Fibroblast of skin of scalp (primary cell): ENCODE results near the gene PSMA5.
"Not testable (repeated sequence)": the region's sequence is repeated elsewhere in the genome, so short reads cannot be mapped to it uniquely, and the experiment has no call there.

ENCODE experiments used
- DNase-seq: peaks from one replicate; pipeline ENCODE4 v3.0.0-alpha.2; 2013

Gene PSMA5

GRCh38 chr1:109432336-109432735, 6.1 kb upstream of the PSMA5 start:
- peak; percentile 64 for DNase-seq

- DNase-seq: no peak
Observed at GRCh38 chr1:109427171-109427467, 871 bp upstream of the PSMA5 start.

GRCh38 chr1:109425391-109426280, 612 bp downstream of the PSMA5 start:
- peak; percentile 43 for DNase-seq

- no peak for DNase-seq
Observed at GRCh38 chr1:109423498-109423897, 2.8 kb downstream of the PSMA5 start.

GRCh38 chr1:109412551-109412950, 13.7 kb downstream of the PSMA5 start:
- DNase-seq: no peak

- DNase-seq: no peak
Observed at GRCh38 chr1:109404838-109405237, 21.4 kb downstream of the PSMA5 start.

- no peak for DNase-seq
Observed at GRCh38 chr1:109402025-109402424, 24.2 kb downstream of the PSMA5 start.

GRCh38 chr1:109400035-109400655, 26.1 kb downstream of the PSMA5 start:
- no peak for DNase-seq

GRCh38 chr1:109399326-109399957, 26.8 kb downstream of the PSMA5 start:
- peak; percentile 62 for DNase-seq

- no peak for DNase-seq
Observed at GRCh38 chr1:109398343-109399225, 27.7 kb downstream of the PSMA5 start.

- peak; percentile 89 for DNase-seq
Observed at GRCh38 chr1:109397581-109398342, 28.5 kb downstream of the PSMA5 start, which contains the start of gene SORT1. SORT1 (minus strand) TSS chr1:109397918; CDS start chr1:109397892, 26 bp downstream.

- DNase-seq: no peak
Observed at GRCh38 chr1:109396871-109397580, 29.2 kb downstream of the PSMA5 start.

GRCh38 chr1:109396513-109396839, 29.8 kb downstream of the PSMA5 start:
- no peak for DNase-seq

GRCh38 chr1:109395602-109396512, 30.4 kb downstream of the PSMA5 start:
- DNase-seq: peak; percentile 82

- not testable (repeated sequence) for DNase-seq
Observed at GRCh38 chr1:109395282-109395599, 31.0 kb downstream of the PSMA5 start.

GRCh38 chr1:109394591-109395281, 31.5 kb downstream of the PSMA5 start:
- DNase-seq: no peak

- DNase-seq: no peak
Observed at GRCh38 chr1:109393617-109394233, 32.5 kb downstream of the PSMA5 start.

GRCh38 chr1:109392788-109393616, 33.2 kb downstream of the PSMA5 start:
- DNase-seq: peak; percentile 55
